Keratinocyte (primary cell): ENCODE results near the gene NOS1AP.

ENCODE experiments used
- EZH2 ChIP-seq: IDR thresholded peaks from one replicate; pipeline ENCODE4 v1.6.1; 2012; ENCODE audit warnings: inconsistent platforms, mild to moderate bottlenecking, low read length, moderate library complexity
- TF ChIP-seq, protein P1 (sequence below), 3 experiments: IDR thresholded peaks in 1 of 3; conservative IDR thresholded peaks in 1 of 3; optimal IDR thresholded peaks in 1 of 3; 2 replicates in 2 of 3; 3 replicates in 1 of 3; pipeline versions ENCODE3 to v1.5.1; 2011; ENCODE audit warnings: low read length in 3 of 3, mild to moderate bottlenecking in 3 of 3, moderate library complexity in 2 of 3, control low read depth in 1 of 3, inconsistent platforms in 1 of 3; ENCODE audit not compliant: insufficient read depth in 2 of 3; ENCODE audit errors: extremely low read depth in 1 of 3

DNA sequence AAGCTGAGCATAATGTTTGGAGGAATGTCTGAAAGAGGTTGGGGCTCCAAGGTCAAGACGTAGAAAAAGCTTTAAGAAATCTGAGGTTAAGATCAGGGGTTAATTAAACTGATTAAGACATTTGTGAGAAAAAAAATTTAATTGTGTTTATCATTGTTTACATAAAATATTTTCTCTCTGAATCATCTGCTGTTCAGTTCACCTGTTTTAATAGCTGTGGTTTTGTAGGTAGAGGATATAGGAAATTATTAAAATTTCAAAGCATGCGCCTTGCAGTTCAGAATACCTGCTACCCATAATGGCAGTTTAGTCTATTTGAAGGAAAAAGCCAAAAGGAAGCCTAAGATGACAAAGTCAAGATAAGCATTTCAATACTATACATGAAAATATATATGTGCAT, 154.0 kb downstream of the NOS1AP start:
- TF ChIP-seq, protein P1, sequence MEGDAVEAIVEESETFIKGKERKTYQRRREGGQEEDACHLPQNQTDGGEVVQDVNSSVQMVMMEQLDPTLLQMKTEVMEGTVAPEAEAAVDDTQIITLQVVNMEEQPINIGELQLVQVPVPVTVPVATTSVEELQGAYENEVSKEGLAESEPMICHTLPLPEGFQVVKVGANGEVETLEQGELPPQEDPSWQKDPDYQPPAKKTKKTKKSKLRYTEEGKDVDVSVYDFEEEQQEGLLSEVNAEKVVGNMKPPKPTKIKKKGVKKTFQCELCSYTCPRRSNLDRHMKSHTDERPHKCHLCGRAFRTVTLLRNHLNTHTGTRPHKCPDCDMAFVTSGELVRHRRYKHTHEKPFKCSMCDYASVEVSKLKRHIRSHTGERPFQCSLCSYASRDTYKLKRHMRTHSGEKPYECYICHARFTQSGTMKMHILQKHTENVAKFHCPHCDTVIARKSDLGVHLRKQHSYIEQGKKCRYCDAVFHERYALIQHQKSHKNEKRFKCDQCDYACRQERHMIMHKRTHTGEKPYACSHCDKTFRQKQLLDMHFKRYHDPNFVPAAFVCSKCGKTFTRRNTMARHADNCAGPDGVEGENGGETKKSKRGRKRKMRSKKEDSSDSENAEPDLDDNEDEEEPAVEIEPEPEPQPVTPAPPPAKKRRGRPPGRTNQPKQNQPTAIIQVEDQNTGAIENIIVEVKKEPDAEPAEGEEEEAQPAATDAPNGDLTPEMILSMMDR (optimal IDR thresholded peaks at IDR 0.05 in 1 of 3, IDR thresholded peaks at IDR 0.05 in 1 of 3, conservative IDR thresholded peaks at IDR 0.05 in 1 of 3; ENCODE audit: extremely low read depth in 1 of 3, insufficient read depth in 2 of 3, low read length in 3 of 3) = no peak
- no peak for TF ChIP-seq EZH2
